Measurements from ENCODE around the gene NOC4L.

The NOC4L gene

GRCh38 chr12:132171293-132171967, 27.2 kb downstream of the NOC4L start:
- no peak for DNase-seq

- no peak for DNase-seq
Measured at GRCh38 chr12:132171968-132172521, 27.8 kb downstream of the NOC4L start.

GRCh38 chr12:132172619-132173018, 28.4 kb downstream of the NOC4L start:
- DNase-seq = no peak

GRCh38 chr12:132173135-132174014, 29.1 kb downstream of the NOC4L start:
- no peak for DNase-seq

- DNase-seq = no peak
Measured at GRCh38 chr12:132174015-132174838, 30.0 kb downstream of the NOC4L start.

GRCh38 chr12:132174839-132175490, 30.7 kb downstream of the NOC4L start:
- DNase-seq = no peak

GRCh38 chr12:132175496-132176384, 31.5 kb downstream of the NOC4L start:
- no peak for DNase-seq

GRCh38 chr12:132176385-132176919, 32.2 kb downstream of the NOC4L start:
- no peak for DNase-seq

- no peak for DNase-seq
Measured at GRCh38 chr12:132176920-132177551, 32.8 kb downstream of the NOC4L start.

- no peak for DNase-seq
Measured at GRCh38 chr12:132178316-132178715, 34.1 kb downstream of the NOC4L start.

- DNase-seq = no peak
Measured at GRCh38 chr12:132178801-132179401, 34.6 kb downstream of the NOC4L start.

GRCh38 chr12:132179431-132180362, 35.4 kb downstream of the NOC4L start:
- DNase-seq = no peak

- no peak for DNase-seq
Measured at GRCh38 chr12:132180648-132181546, 36.6 kb downstream of the NOC4L start.

GRCh38 chr12:132181570-132182200, 37.4 kb downstream of the NOC4L start:
- no peak for DNase-seq

- DNase-seq = no peak
Measured at GRCh38 chr12:132182206-132182710, 38.0 kb downstream of the NOC4L start.

- no peak for DNase-seq
Measured at GRCh38 chr12:132182711-132183365, 38.6 kb downstream of the NOC4L start.

- no peak for DNase-seq
Measured at GRCh38 chr12:132185705-132186104, 41.4 kb downstream of the NOC4L start.

All from right hindlimb (tissue), 1 donor.